ENCODE results near the gene MAPK12.
"Not testable (repeated sequence)": the region's sequence is repeated elsewhere in the genome, so short reads cannot be mapped to it uniquely, and the experiment has no call there.

MAPK12 gene

GRCh38 chr22:50275181-50276055, 13.9 kb upstream of the MAPK12 start:
- TF ChIP-seq EZH2phosphoT487 (IDR thresholded peaks at IDR 0.05; ENCODE audit: borderline replicate concordance) (no peak), CTCF (conservative IDR thresholded peaks at IDR 0.05; ENCODE audit: low read length) (no peak)
- no peaks in the 10 kb centered on the region for H3K79me2 ChIP-seq (ENCODE audit: insufficient read depth, low read length)
- H3K9me3 ChIP-seq (ENCODE audit: insufficient read depth, low read depth, low read length) = no peaks in the 10 kb centered on the region
- peaks cover 8% of the 10 kb centered on the region for H3K4me1 ChIP-seq (ENCODE audit: insufficient read depth, low read length, poor library complexity, severe bottlenecking)
- no peak overlapping the region for H3K4me3 ChIP-seq (ENCODE audit: low read length, poor library complexity, severe bottlenecking)
- H2AFZ ChIP-seq (ENCODE audit: low read length) = no peak overlapping the region
- no peaks in the 10 kb centered on the region for H3K27me3 ChIP-seq (ENCODE audit: insufficient read depth, low read length, poor library complexity, severe bottlenecking)
- H3F3A ChIP-seq (ENCODE audit: low read depth) = no peaks in the 10 kb centered on the region
- no peaks in the 10 kb centered on the region; the same call in 1 of the 2 replicates for H3K36me3 ChIP-seq (ENCODE audit: insufficient read depth, low read length)
- no peak overlapping the region for H3K4me2 ChIP-seq (ENCODE audit: low read depth, low read length, poor library complexity, severe bottlenecking)
- H3K9me2 ChIP-seq (replicated peaks; ENCODE audit: low read depth, low read length) = no peaks in the 10 kb centered on the region
- H4K20me1 ChIP-seq (ENCODE audit: insufficient read depth, low read length, poor library complexity, severe bottlenecking) = no peaks in the 10 kb centered on the region
- H3K9ac ChIP-seq (ENCODE audit: low read depth, low read length, poor library complexity, severe bottlenecking) = no peak overlapping the region

- Histone ChIP-seq H3K79me2 (ENCODE audit: insufficient read depth, low read length) (no peaks in the 10 kb centered on the region), H3K4me2 (ENCODE audit: low read depth, low read length, poor library complexity, severe bottlenecking) (no peak overlapping the region), H3K4me1 (ENCODE audit: insufficient read depth, low read length, poor library complexity, severe bottlenecking) (peaks cover 8% of the 10 kb centered on the region), H3K27me3 (ENCODE audit: insufficient read depth, low read length, poor library complexity, severe bottlenecking) (no peaks in the 10 kb centered on the region), H3K9me2 (replicated peaks; ENCODE audit: low read depth, low read length) (no peaks in the 10 kb centered on the region), H3K9me3 (ENCODE audit: insufficient read depth, low read depth, low read length) (no peaks in the 10 kb centered on the region), H4K20me1 (ENCODE audit: insufficient read depth, low read length, poor library complexity, severe bottlenecking) (no peaks in the 10 kb centered on the region), H2AFZ (ENCODE audit: low read length) (no peak overlapping the region), H3K4me3 (ENCODE audit: low read length, poor library complexity, severe bottlenecking) (no peak overlapping the region), H3K36me3 (ENCODE audit: insufficient read depth, low read length) (no peaks in the 10 kb centered on the region; the same call in 1 of the 2 replicates), H3F3A (ENCODE audit: low read depth) (no peaks in the 10 kb centered on the region), H3K9ac (ENCODE audit: low read depth, low read length, poor library complexity, severe bottlenecking) (no peak overlapping the region)
- TF ChIP-seq EZH2phosphoT487 (IDR thresholded peaks at IDR 0.05; ENCODE audit: borderline replicate concordance) = no peak
- TF ChIP-seq CTCF (conservative IDR thresholded peaks at IDR 0.05; ENCODE audit: low read length) = no peak
Measured at GRCh38 chr22:50274771-50275170, 13.3 kb upstream of the MAPK12 start.

- H4K20me1 ChIP-seq (ENCODE audit: insufficient read depth, low read length, poor library complexity, severe bottlenecking) = no peaks in the 10 kb centered on the region
- H3K9me3 ChIP-seq (ENCODE audit: insufficient read depth, low read depth, low read length) = no peaks in the 10 kb centered on the region
- H3K79me2 ChIP-seq (ENCODE audit: insufficient read depth, low read length) = no peaks in the 10 kb centered on the region
- H3K27me3 ChIP-seq (ENCODE audit: insufficient read depth, low read length, poor library complexity, severe bottlenecking) = no peaks in the 10 kb centered on the region
- no peaks in the 10 kb centered on the region for H3K36me3 ChIP-seq (ENCODE audit: insufficient read depth, low read length)
- no peaks in the 10 kb centered on the region for H3F3A ChIP-seq (ENCODE audit: low read depth)
- H3K9me2 ChIP-seq (replicated peaks; ENCODE audit: low read depth, low read length) = no peaks in the 10 kb centered on the region
- peaks cover 8% of the 10 kb centered on the region for H3K4me1 ChIP-seq (ENCODE audit: insufficient read depth, low read length, poor library complexity, severe bottlenecking)
- TF ChIP-seq CTCF (conservative IDR thresholded peaks at IDR 0.05; ENCODE audit: low read length) (no peak; the same call in 1 of the 2 replicates), EZH2phosphoT487 (IDR thresholded peaks at IDR 0.05; ENCODE audit: borderline replicate concordance) (no peak)
- H2AFZ ChIP-seq (ENCODE audit: low read length) = no peak overlapping the region
- no peak overlapping the region for H3K4me3 ChIP-seq (ENCODE audit: low read length, poor library complexity, severe bottlenecking)
- no peak overlapping the region for H3K9ac ChIP-seq (ENCODE audit: low read depth, low read length, poor library complexity, severe bottlenecking)
- H3K4me2 ChIP-seq (ENCODE audit: low read depth, low read length, poor library complexity, severe bottlenecking) = no peak overlapping the region
Measured at GRCh38 chr22:50274311-50274710, 12.8 kb upstream of the MAPK12 start.

- H3K79me2 ChIP-seq (ENCODE audit: insufficient read depth, low read length); H3K9ac ChIP-seq (ENCODE audit: low read depth, low read length, poor library complexity, severe bottlenecking); H3K36me3 ChIP-seq (ENCODE audit: insufficient read depth, low read length); H3K4me2 ChIP-seq (ENCODE audit: low read depth, low read length, poor library complexity, severe bottlenecking); H3K9me2 ChIP-seq (replicated peaks; ENCODE audit: low read depth, low read length); H3K4me1 ChIP-seq (ENCODE audit: insufficient read depth, low read length, poor library complexity, severe bottlenecking); H3K9me3 ChIP-seq (ENCODE audit: insufficient read depth, low read depth, low read length); H4K20me1 ChIP-seq (ENCODE audit: insufficient read depth, low read length, poor library complexity, severe bottlenecking); H2AFZ ChIP-seq (ENCODE audit: low read length); H3K4me3 ChIP-seq (ENCODE audit: low read length, poor library complexity, severe bottlenecking); H3K27me3 ChIP-seq (ENCODE audit: insufficient read depth, low read length, poor library complexity, severe bottlenecking); H3F3A ChIP-seq (ENCODE audit: low read depth): not testable (repeated sequence)
Measured at GRCh38 chr22:50273781-50274180, 12.3 kb upstream of the MAPK12 start.

- not testable (repeated sequence) for H3K27me3 ChIP-seq (ENCODE audit: insufficient read depth, low read length, poor library complexity, severe bottlenecking); H3F3A ChIP-seq (ENCODE audit: low read depth); H4K20me1 ChIP-seq (ENCODE audit: insufficient read depth, low read length, poor library complexity, severe bottlenecking); H3K79me2 ChIP-seq (ENCODE audit: insufficient read depth, low read length); H3K4me3 ChIP-seq (ENCODE audit: low read length, poor library complexity, severe bottlenecking); H2AFZ ChIP-seq (ENCODE audit: low read length); H3K9me2 ChIP-seq (replicated peaks; ENCODE audit: low read depth, low read length); H3K9me3 ChIP-seq (ENCODE audit: insufficient read depth, low read depth, low read length); H3K36me3 ChIP-seq (ENCODE audit: insufficient read depth, low read length); H3K9ac ChIP-seq (ENCODE audit: low read depth, low read length, poor library complexity, severe bottlenecking); H3K4me2 ChIP-seq (ENCODE audit: low read depth, low read length, poor library complexity, severe bottlenecking); H3K4me1 ChIP-seq (ENCODE audit: insufficient read depth, low read length, poor library complexity, severe bottlenecking)
Measured at GRCh38 chr22:50273352-50273751, 11.9 kb upstream of the MAPK12 start.
